IMR-90 (cell line): ENCODE data around the gene PRR36. TPM values are rescaled to one million over a fixed set of nuclear protein-coding genes. Genes with fewer than 3 reads are reported as not detected.
A peak's percentile ranks its signal among the peaks of the same experiment; 100 is the strongest.

Experiments
- ATAC-seq: fragments of 200-7000 bp; cut with Tn5 transposase; 2 replicates; pipeline ENCODE4 v1.9.1; 2020; ENCODE audit warnings: low read depth, mild to moderate bottlenecking, moderate library complexity
- BruUV-seq: library from RNA; stranded (reverse); fragments of 400-500 nt; replicated peaks from 2 replicates; lab custom pipeline; 2021; lab: Mats Ljungman, UMichigan
- CTCF ChIA-PET: fragments of 300-600 bp; formaldehyde crosslinking; extraction: SDS; loops from one replicate; lab custom pipeline; 2021; ENCODE audit warnings: antibody characterized with exemption; lab: Yijun Ruan, JAX
- POLR2A ChIA-PET: fragments of 300-600 bp; sonication (Branson Sonifier 250); formaldehyde crosslinking; loops from one replicate; lab custom pipeline; 2022; ENCODE audit warnings: antibody characterized with exemption; ENCODE audit not compliant: unreplicated experiment; lab: Charles Lee
- DNase-seq: peaks from one replicate; pipeline ENCODE4 v3.0.0; 2013
- H2AFZ ChIP-seq: replicated peaks from 2 replicates; pipeline ENCODE3; 2013; ENCODE audit warnings: low read length, mild to moderate bottlenecking; ENCODE audit not compliant: poor library complexity
- H2AK5ac ChIP-seq: 2 replicates; pipeline ENCODE4 v1.6.1; 2013; ENCODE audit warnings: low read depth, low read length, inconsistent platforms
- H2AK9ac ChIP-seq: replicated peaks from 2 replicates; pipeline ENCODE3; 2013; ENCODE audit warnings: mild to moderate bottlenecking, low read depth, low read length, moderate library complexity; ENCODE audit not compliant: poor library complexity
- H2BK120ac ChIP-seq: 2 replicates; pipeline ENCODE4 v1.6.1; 2013; ENCODE audit warnings: low read depth, low read length, inconsistent platforms
- H2BK15ac ChIP-seq: 3 replicates; pipeline ENCODE4 v1.6.1; 2013; ENCODE audit warnings: low read depth, low read length, inconsistent platforms
- H2BK20ac ChIP-seq: 2 replicates; pipeline ENCODE4 v1.6.1; 2013; ENCODE audit warnings: low read depth, mild to moderate bottlenecking, inconsistent platforms, low read length, moderate library complexity
- H2BK5ac ChIP-seq: 2 replicates; pipeline ENCODE4 v1.6.1; 2013; ENCODE audit warnings: mild to moderate bottlenecking, low read depth, low read length, inconsistent platforms; ENCODE audit not compliant: poor library complexity, severe bottlenecking
- H3K14ac ChIP-seq: replicated peaks from 2 replicates; pipeline ENCODE4 v1.6.1; 2013; ENCODE audit warnings: low read depth, low read length, inconsistent platforms
- H3K18ac ChIP-seq: 2 replicates; pipeline ENCODE4 v1.6.1; 2013; ENCODE audit warnings: low read depth, low read length, control low read depth
- H3K23ac ChIP-seq: 2 replicates; pipeline ENCODE4 v1.6.1; 2013; ENCODE audit warnings: low read depth, low read length, inconsistent platforms
- H3K27ac ChIP-seq: 2 replicates; pipeline ENCODE4 v1.5.1; 2013; ENCODE audit warnings: mild to moderate bottlenecking, control low read depth, low read length; ENCODE audit not compliant: insufficient read depth
- H3K27me3 ChIP-seq: 2 replicates; pipeline ENCODE4 v1.6.1; 2013; ENCODE audit warnings: low read length; ENCODE audit not compliant: control insufficient read depth, insufficient read depth
- H3K36me3 ChIP-seq: 2 replicates; pipeline ENCODE4 v1.6.1; 2013; ENCODE audit warnings: low read length, mixed read lengths; ENCODE audit not compliant: control insufficient read depth, insufficient read depth
- H3K4ac ChIP-seq: 2 replicates; pipeline ENCODE4 v1.6.1; 2013; ENCODE audit warnings: low read depth, low read length, inconsistent platforms
- H3K4me1 ChIP-seq: 2 replicates; pipeline ENCODE4 v1.6.1; 2013; ENCODE audit warnings: low read length, mixed read lengths; ENCODE audit not compliant: control insufficient read depth, insufficient read depth
- H3K4me2 ChIP-seq: 2 replicates; pipeline ENCODE4 v1.6.1; 2013; ENCODE audit warnings: low read depth, mild to moderate bottlenecking, control low read depth, low read length, moderate library complexity
- H3K4me3 ChIP-seq: 2 replicates; pipeline ENCODE4 v1.5.1; 2013; ENCODE audit warnings: low read depth, mild to moderate bottlenecking, control low read depth, low read length, moderate library complexity; ENCODE audit not compliant: insufficient read depth
- H3K56ac ChIP-seq: 2 replicates; pipeline ENCODE4 v1.6.1; 2013; ENCODE audit warnings: low read length, inconsistent platforms; ENCODE audit not compliant: insufficient read depth; ENCODE audit errors: extremely low read depth
- H3K79me1 ChIP-seq, 2 experiments: 2 replicates each; pipeline ENCODE4 v1.6.1; 2013; ENCODE audit warnings: low read length in 2 of 2, inconsistent platforms in 1 of 2, low read depth in 1 of 2
- H3K9ac ChIP-seq: 2 replicates; pipeline ENCODE4 v1.6.1; 2013; ENCODE audit warnings: low read depth, low read length, control low read depth
- H3K9me1 ChIP-seq: 2 replicates; pipeline ENCODE4 v1.6.1; 2013; ENCODE audit warnings: low read length, inconsistent platforms; ENCODE audit not compliant: insufficient read depth
- H3K9me3 ChIP-seq: 2 replicates; pipeline ENCODE4 v1.6.1; 2013; ENCODE audit warnings: low read length; ENCODE audit not compliant: control insufficient read depth, insufficient read depth
- H4K20me1 ChIP-seq: 2 replicates; pipeline ENCODE4 v1.6.1; 2013; ENCODE audit warnings: low read length, inconsistent platforms; ENCODE audit not compliant: insufficient read depth
- H4K5ac ChIP-seq: 2 replicates; pipeline ENCODE4 v1.6.1; 2013; ENCODE audit warnings: mild to moderate bottlenecking, low read depth, low read length, control low read depth
- H4K8ac ChIP-seq, 2 experiments: 2 replicates each; pipeline ENCODE4 v1.6.1; 2013; ENCODE audit warnings: low read depth in 2 of 2, low read length in 2 of 2, control low read depth in 1 of 2, inconsistent platforms in 1 of 2
- H4K91ac ChIP-seq: 2 replicates; pipeline ENCODE4 v1.6.1; 2013; ENCODE audit warnings: low read depth, low read length, inconsistent platforms; ENCODE audit not compliant: insufficient read depth
- CEBPB ChIP-seq: IDR thresholded peaks from 2 replicates; pipeline ENCODE4 v1.6.1; 2012; ENCODE audit warnings: low read depth, low read length, improper control_type of control experiment
- CHD1 ChIP-seq: IDR thresholded peaks from 2 replicates; pipeline ENCODE4 v1.6.1; 2012; ENCODE audit warnings: low read depth, low read length, improper control_type of control experiment
- FOS ChIP-seq: fragments of 150-350 bp; IDR thresholded peaks from 2 replicates; pipeline ENCODE4 v1.6.1; 2016; ENCODE audit warnings: low read depth, low read length
- MAFK ChIP-seq: IDR thresholded peaks from 2 replicates; pipeline ENCODE4 v1.6.1; 2012; ENCODE audit warnings: low read depth, low read length, improper control_type of control experiment
- MAZ ChIP-seq: IDR thresholded peaks from 2 replicates; pipeline ENCODE4 v1.6.1; 2012; ENCODE audit warnings: low read depth, mild to moderate bottlenecking, low read length, improper control_type of control experiment, moderate library complexity, borderline replicate concordance
- MXI1 ChIP-seq: IDR thresholded peaks from 2 replicates; pipeline ENCODE4 v1.6.1; 2012; ENCODE audit warnings: low read depth, mild to moderate bottlenecking, low read length, moderate library complexity, borderline replicate concordance
- NFE2L2 ChIP-seq: fragments of 150-350 bp; IDR thresholded peaks from 2 replicates; pipeline ENCODE4 v1.6.1; 2016; ENCODE audit warnings: low read depth, mild to moderate bottlenecking, low read length
- POLR2A ChIP-seq: IDR thresholded peaks from 2 replicates; pipeline ENCODE4 v1.6.1; 2012; ENCODE audit warnings: mild to moderate bottlenecking, low read depth, low read length
- RAD21 ChIP-seq: IDR thresholded peaks from 2 replicates; pipeline ENCODE4 v1.6.1; 2012; ENCODE audit warnings: low read length, improper control_type of control experiment
- RCOR1 ChIP-seq: IDR thresholded peaks from 2 replicates; pipeline ENCODE4 v1.6.1; 2012; ENCODE audit warnings: mild to moderate bottlenecking, low read length, improper control_type of control experiment; ENCODE audit not compliant: insufficient replicate concordance
- RFX5 ChIP-seq: IDR thresholded peaks from 2 replicates; pipeline ENCODE4 v1.8.0; 2012; ENCODE audit warnings: low read depth, mild to moderate bottlenecking, low read length, moderate library complexity
- SMC3 ChIP-seq: fragments of 150-350 bp; IDR thresholded peaks from 2 replicates; pipeline ENCODE4 v1.6.1; 2016; ENCODE audit warnings: low read depth, mild to moderate bottlenecking, antibody characterized with exemption, low read length, moderate library complexity
- WGBS, 2 experiments: methylation state at CpG; one replicate each; pipeline versions ENCODE4 v1.1.5 to v1.1.7; 2013; ENCODE audit warnings: missing lambda C conversion rate in 2 of 2; ENCODE audit not compliant: insufficient read length in 1 of 2; ENCODE audit errors: extremely low coverage in 2 of 2; 5-methylcytosine and 5-hydroxymethylcytosine counted together
- dilution Hi-C: fragments of 300-500 bp; cut with HindIII; formaldehyde crosslinking; loops from one replicate; pipeline ENCODE4 v1.14.3; 2018; ENCODE audit warnings: low sequenced_read_pairs; ENCODE audit not compliant: unreplicated experiment
- in situ Hi-C: fragments of 300-500 bp; cut with MboI; formaldehyde crosslinking; loops from 3 replicates; pipeline ENCODE4 v1.14.3; 2019; ENCODE audit warnings: low sequenced_read_pairs, inconsistent platforms, mixed read lengths
- intact Hi-C: fragments of 100-400 bp; cut with micrococcal nuclease; formaldehyde crosslinking; loops from 2 replicates; pipeline ENCODE4 v1.10.0; 2022
- polyA plus RNA-seq, 3 experiments: library from polyadenylated mRNA; depleted of rRNA; stranded (reverse); fragments of >200 nt; gene quantifications; 2 replicates each; pipeline ENCODE4 v1.2.3, GENCODE V29; 2012; ENCODE audit warnings: low replicate concordance in 1 of 3
- total RNA-seq: library from RNA; depleted of rRNA; stranded (reverse); fragments of >200 nt; gene quantifications from 2 replicates; pipeline ENCODE4 v1.2.3, GENCODE V29; 2012
- TF ChIP-seq, protein P1 (sequence below): fragments of 150-350 bp; IDR thresholded peaks from 2 replicates; pipeline ENCODE4 v1.6.1; 2016; ENCODE audit warnings: low read depth, mild to moderate bottlenecking, low read length, moderate library complexity, borderline replicate concordance
- TF ChIP-seq, protein P2 (sequence below): conservative IDR thresholded peaks from 2 replicates; pipeline ENCODE4 v1.5.1; 2012; ENCODE audit warnings: mild to moderate bottlenecking, low read depth, low read length, improper control_type of control experiment
- TF ChIP-seq, protein P3 (sequence below): fragments of 150-350 bp; IDR thresholded peaks from 2 replicates; pipeline ENCODE4 v1.6.1; 2017; ENCODE audit warnings: mild to moderate bottlenecking, antibody characterized with exemption, low read length, low read depth

Gene PRR36
- total and polyA plus RNA-seq, 2 of the 4 experiments (the other 2 are of a cell fraction): 0.02 TPM; not detected in 1

DNA sequence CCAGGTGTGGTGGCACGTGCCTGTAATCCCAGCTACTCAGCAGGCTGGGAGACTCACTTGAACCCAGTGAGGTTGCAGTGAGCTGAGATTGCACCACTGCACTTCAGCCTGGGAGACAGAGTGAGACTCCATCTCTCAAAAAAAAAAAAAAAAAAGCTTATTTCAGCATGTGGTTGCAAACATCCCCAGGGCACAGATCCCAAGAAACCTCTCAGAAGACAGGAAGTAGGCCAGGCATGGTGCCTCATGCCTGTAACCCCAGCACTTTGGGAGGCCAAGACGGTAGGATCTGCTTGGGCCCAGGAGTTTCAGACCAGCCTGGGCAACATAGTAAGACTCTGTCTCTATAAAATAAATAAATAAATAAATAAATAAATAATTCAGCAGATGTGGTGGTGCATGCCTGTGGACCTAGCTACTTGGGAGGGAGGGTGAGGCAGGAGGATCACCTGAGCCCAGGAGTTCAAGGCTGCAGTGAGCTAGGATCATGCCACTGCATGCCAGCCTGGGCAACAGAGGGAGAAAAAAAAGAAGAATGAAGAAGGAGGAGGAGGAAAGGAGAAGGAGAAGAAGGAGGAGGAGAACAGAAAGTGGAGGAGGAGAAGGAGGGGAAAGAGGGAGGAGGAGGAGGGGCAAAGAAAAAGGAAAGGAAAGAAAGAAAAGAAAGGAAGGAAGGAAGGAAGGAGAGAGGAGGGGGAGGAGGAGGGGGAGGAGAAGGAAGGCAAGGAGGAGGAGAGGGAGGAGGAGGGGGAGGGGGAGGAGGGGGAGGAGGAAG, 9.8 kb upstream of the PRR36 start:
- Histone ChIP-seq H3K4me1 (peaks cover 2% of the 10 kb centered on the region; the same call in 1 of the 2 replicates), H4K5ac (no peak overlapping the region), H2BK20ac (no peak overlapping the region; the same call in 1 of the 2 replicates), H3K4me2 (no peak overlapping the region), H2BK15ac (no peak overlapping the region), H4K91ac (no peak overlapping the region), H4K20me1 (no peaks in the 10 kb centered on the region), H3K23ac (no peak overlapping the region), H3K4me3 (no peak overlapping the region), H2BK120ac (no peak overlapping the region), H3K9ac (no peak overlapping the region), H3K79me1 (peaks cover 0 to 7% of the 10 kb centered on the region in 2 experiments; a peak in 3 of 4 replicates), H3K4ac (no peak overlapping the region), H2BK5ac (no peak overlapping the region), H4K8ac (0 out of 4 replicates have a peak overlapping the region, but pooled peaks of 1 of the 2 experiments have one; percentile 55), H3K56ac (no peak overlapping the region), H3K27me3 (no peaks in the 10 kb centered on the region), H3K9me3 (no peaks in the 10 kb centered on the region), H3K14ac (no peak overlapping the region), H2AK5ac (no peak overlapping the region), H3K9me1 (no peaks in the 10 kb centered on the region), H3K27ac (no peak overlapping the region), H3K18ac (no peak overlapping the region), H2AFZ (no peak overlapping the region), H3K36me3 (no peaks in the 10 kb centered on the region), H2AK9ac (no peak overlapping the region)
- no TSS peak for BruUV-seq
- CTCF ChIA-PET: interaction anchor here (1.5 kb wide), 1 partner anchor 15 kb away, joined by 6 read pairs; no protein-coding TSS in a partner anchor
- ATAC-seq: no peak
- dilution Hi-C loops (no loop called here), intact Hi-C loops (no loop called here), in situ Hi-C loops (no loop called here)
- no CpG with 5 or more reads among the region's 2 CpGs for WGBS, 2 experiments
- peak; percentile 33 for DNase-seq
- POLR2A ChIA-PET: interaction anchor here (0.7 kb wide), 1 partner anchor 360 kb away, joined by 12 read pairs; no protein-coding TSS in a partner anchor
- TF ChIP-seq RCOR1 (no peak), CHD1 (no peak), CEBPB (no peak), RFX5 (no peak), MAFK (no peak), SMC3 (no peak), RAD21 (no peak), NFE2L2 (no peak), MAZ (no peak), MXI1 (no peak), FOS (no peak), POLR2A (no peak)
- TF ChIP-seq, protein P1, sequence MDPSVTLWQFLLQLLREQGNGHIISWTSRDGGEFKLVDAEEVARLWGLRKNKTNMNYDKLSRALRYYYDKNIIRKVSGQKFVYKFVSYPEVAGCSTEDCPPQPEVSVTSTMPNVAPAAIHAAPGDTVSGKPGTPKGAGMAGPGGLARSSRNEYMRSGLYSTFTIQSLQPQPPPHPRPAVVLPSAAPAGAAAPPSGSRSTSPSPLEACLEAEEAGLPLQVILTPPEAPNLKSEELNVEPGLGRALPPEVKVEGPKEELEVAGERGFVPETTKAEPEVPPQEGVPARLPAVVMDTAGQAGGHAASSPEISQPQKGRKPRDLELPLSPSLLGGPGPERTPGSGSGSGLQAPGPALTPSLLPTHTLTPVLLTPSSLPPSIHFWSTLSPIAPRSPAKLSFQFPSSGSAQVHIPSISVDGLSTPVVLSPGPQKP: no peak
- TF ChIP-seq, protein P2, sequence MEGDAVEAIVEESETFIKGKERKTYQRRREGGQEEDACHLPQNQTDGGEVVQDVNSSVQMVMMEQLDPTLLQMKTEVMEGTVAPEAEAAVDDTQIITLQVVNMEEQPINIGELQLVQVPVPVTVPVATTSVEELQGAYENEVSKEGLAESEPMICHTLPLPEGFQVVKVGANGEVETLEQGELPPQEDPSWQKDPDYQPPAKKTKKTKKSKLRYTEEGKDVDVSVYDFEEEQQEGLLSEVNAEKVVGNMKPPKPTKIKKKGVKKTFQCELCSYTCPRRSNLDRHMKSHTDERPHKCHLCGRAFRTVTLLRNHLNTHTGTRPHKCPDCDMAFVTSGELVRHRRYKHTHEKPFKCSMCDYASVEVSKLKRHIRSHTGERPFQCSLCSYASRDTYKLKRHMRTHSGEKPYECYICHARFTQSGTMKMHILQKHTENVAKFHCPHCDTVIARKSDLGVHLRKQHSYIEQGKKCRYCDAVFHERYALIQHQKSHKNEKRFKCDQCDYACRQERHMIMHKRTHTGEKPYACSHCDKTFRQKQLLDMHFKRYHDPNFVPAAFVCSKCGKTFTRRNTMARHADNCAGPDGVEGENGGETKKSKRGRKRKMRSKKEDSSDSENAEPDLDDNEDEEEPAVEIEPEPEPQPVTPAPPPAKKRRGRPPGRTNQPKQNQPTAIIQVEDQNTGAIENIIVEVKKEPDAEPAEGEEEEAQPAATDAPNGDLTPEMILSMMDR: no peak
- TF ChIP-seq, protein P3, sequence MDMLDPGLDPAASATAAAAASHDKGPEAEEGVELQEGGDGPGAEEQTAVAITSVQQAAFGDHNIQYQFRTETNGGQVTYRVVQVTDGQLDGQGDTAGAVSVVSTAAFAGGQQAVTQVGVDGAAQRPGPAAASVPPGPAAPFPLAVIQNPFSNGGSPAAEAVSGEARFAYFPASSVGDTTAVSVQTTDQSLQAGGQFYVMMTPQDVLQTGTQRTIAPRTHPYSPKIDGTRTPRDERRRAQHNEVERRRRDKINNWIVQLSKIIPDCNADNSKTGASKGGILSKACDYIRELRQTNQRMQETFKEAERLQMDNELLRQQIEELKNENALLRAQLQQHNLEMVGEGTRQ: no peak
